H1 (cell line): ENCODE data around the gene RGS14. TPM values are rescaled to one million over a fixed set of nuclear protein-coding genes. Genes with fewer than 3 reads are reported as not detected.
A peak's percentile ranks its signal among the peaks of the same experiment; 100 is the strongest.

ENCODE experiments used
- CTCF ChIA-PET: fragments of 300-600 bp; sonication (Branson Sonifier 250); formaldehyde crosslinking; loops from one replicate; lab custom pipeline; 2021; ENCODE audit not compliant: partially characterized antibody; lab: Charles Lee
- POLR2A ChIA-PET: fragments of 300-600 bp; sonication (Branson Sonifier 250); formaldehyde crosslinking; loops from one replicate; lab custom pipeline; 2021; ENCODE audit warnings: inconsistent platforms; ENCODE audit not compliant: partially characterized antibody; lab: Charles Lee
- DNase-seq, 2 experiments: peaks; one replicate each; pipeline versions ENCODE4 v3.0.0 to v3.0.0-alpha.2; 2010 to 2022; ENCODE audit warnings: low spot score in 2 of 2, low read depth in 1 of 2, mixed read lengths in 1 of 2
- FAIRE-seq: peaks from 2 replicates; lab custom pipeline; 2011; peaks lifted over from hg19 to GRCh38; lab: Jason Lieb, UNC
- H2AFZ ChIP-seq: 2 replicates; pipeline ENCODE4 v1.8.1; 2012; ENCODE audit warnings: low read length, inconsistent platforms
- H2AK5ac ChIP-seq: 2 replicates; pipeline ENCODE4 v1.6.1; 2013; ENCODE audit warnings: low read depth, low read length
- H2BK120ac ChIP-seq: replicated peaks from 2 replicates; pipeline ENCODE3; 2013; ENCODE audit warnings: low read depth, low read length, inconsistent platforms
- H2BK12ac ChIP-seq: 2 replicates; pipeline ENCODE4 v1.6.1; 2013; ENCODE audit warnings: low read depth, low read length
- H2BK15ac ChIP-seq: 2 replicates; pipeline ENCODE4 v1.6.1; 2013; ENCODE audit warnings: low read length
- H2BK20ac ChIP-seq: 2 replicates; pipeline ENCODE4 v1.6.1; 2013; ENCODE audit warnings: low read length
- H2BK5ac ChIP-seq: 2 replicates; pipeline ENCODE4 v1.6.1; 2013; ENCODE audit warnings: low read depth, low read length
- H3K14ac ChIP-seq: 2 replicates; pipeline ENCODE4 v1.6.1; 2013; ENCODE audit warnings: inconsistent platforms; ENCODE audit not compliant: insufficient read length
- H3K18ac ChIP-seq: 2 replicates; pipeline ENCODE4 v1.6.1; 2013; ENCODE audit warnings: low read length; ENCODE audit errors: extremely low read depth
- H3K23ac ChIP-seq: 2 replicates; pipeline ENCODE4 v1.6.1; 2013; ENCODE audit warnings: inconsistent platforms; ENCODE audit not compliant: insufficient read length
- H3K23me2 ChIP-seq: 2 replicates; pipeline ENCODE4 v1.6.1; 2013; ENCODE audit warnings: low read depth, low read length
- H3K27ac ChIP-seq: 2 replicates; pipeline ENCODE4 v1.6.1; 2011; ENCODE audit warnings: low read depth, low read length, inconsistent platforms
- H3K27me3 ChIP-seq, 4 experiments: replicated peaks in 1 of 4; 1 replicate in 1 of 4; 2 replicates in 3 of 4; pipeline versions ENCODE4 v1.6.1 to v1.8.1; 2011 to 2013; ENCODE audit warnings: low read length in 3 of 4, mild to moderate bottlenecking in 3 of 4, inconsistent platforms in 2 of 4, mixed read lengths in 2 of 4, moderate library complexity in 1 of 4; ENCODE audit not compliant: control insufficient read depth in 3 of 4, insufficient read depth in 3 of 4; ENCODE audit errors: extremely low read depth in 1 of 4
- H3K36me3 ChIP-seq, 4 experiments: 2 replicates each; pipeline versions ENCODE4 v1.6.1 to v1.8.1; 2011 to 2013; ENCODE audit warnings: mild to moderate bottlenecking in 4 of 4, low read length in 3 of 4, moderate library complexity in 2 of 4, control low read depth in 1 of 4, inconsistent platforms in 1 of 4; ENCODE audit not compliant: insufficient read depth in 4 of 4, control insufficient read depth in 2 of 4
- H3K4ac ChIP-seq: replicated peaks from 2 replicates; pipeline ENCODE3; 2013; ENCODE audit warnings: low read length, low read depth, mixed read lengths, inconsistent platforms; ENCODE audit not compliant: insufficient read length
- H3K4me1 ChIP-seq, 4 experiments: replicated peaks in 1 of 4; 1 replicate in 1 of 4; 2 replicates in 3 of 4; pipeline versions ENCODE4 v1.6.1 to v1.8.1; 2011 to 2013; ENCODE audit warnings: low read length in 3 of 4, inconsistent platforms in 2 of 4, mixed read lengths in 1 of 4; ENCODE audit not compliant: insufficient read depth in 4 of 4, control insufficient read depth in 3 of 4
- H3K4me2 ChIP-seq, 2 experiments: 2 replicates each; pipeline versions ENCODE4 v1.6.1 to v1.8.1; 2011 to 2013; ENCODE audit warnings: low read depth in 2 of 2, low read length in 2 of 2, control low read depth in 1 of 2, inconsistent platforms in 1 of 2, mild to moderate bottlenecking in 1 of 2; ENCODE audit not compliant: insufficient read depth in 1 of 2
- H3K4me3 ChIP-seq, 4 experiments: fragments of 200-600, 300-600 bp in 1 of 4; sonication (generic), shearing (Covaris generic), sonication (Bioruptor Twin) in 1 of 4; 2 replicates each; pipeline versions ENCODE4 v1.5.1 to v1.8.1; 2011 to 2016; ENCODE audit warnings: low read length in 4 of 4, low read depth in 3 of 4, control low read depth in 2 of 4, inconsistent platforms in 2 of 4, mild to moderate bottlenecking in 2 of 4, mixed read lengths in 1 of 4, moderate library complexity in 1 of 4; ENCODE audit not compliant: insufficient read depth in 2 of 4; ENCODE audit errors: extremely low read depth in 1 of 4
- H3K56ac ChIP-seq: replicated peaks from 2 replicates; pipeline ENCODE3; 2013; ENCODE audit warnings: low read depth, mild to moderate bottlenecking, mixed read lengths, low read length, inconsistent platforms; ENCODE audit not compliant: insufficient read length
- H3K79me1 ChIP-seq: 2 replicates; pipeline ENCODE4 v1.6.1; 2013; ENCODE audit warnings: low read depth, low read length, control low read depth
- H3K79me2 ChIP-seq, 2 experiments: 2 replicates each; pipeline versions ENCODE4 v1.6.1 to v1.8.1; 2012 to 2013; ENCODE audit warnings: low read length in 2 of 2, mild to moderate bottlenecking in 2 of 2, inconsistent platforms in 1 of 2; ENCODE audit not compliant: insufficient read depth in 2 of 2, control insufficient read depth in 1 of 2
- H3K9ac ChIP-seq, 4 experiments: replicated peaks in 1 of 4; 1 replicate in 1 of 4; 2 replicates in 3 of 4; pipeline versions ENCODE4 v1.6.1 to v1.8.1; 2011 to 2013; ENCODE audit warnings: low read depth in 3 of 4, low read length in 3 of 4, control low read depth in 2 of 4, mild to moderate bottlenecking in 2 of 4, moderate library complexity in 2 of 4, inconsistent platforms in 1 of 4; ENCODE audit errors: extremely low read depth in 1 of 4
- H3K9me3 ChIP-seq, 2 experiments: 2 replicates each; pipeline versions ENCODE4 v1.6.1 to v1.8.1; 2012 to 2013; ENCODE audit warnings: mild to moderate bottlenecking in 2 of 2, moderate library complexity in 2 of 2, control low read depth in 1 of 2, inconsistent platforms in 1 of 2, low read depth in 1 of 2, low read length in 1 of 2, mixed read lengths in 1 of 2; ENCODE audit not compliant: insufficient read depth in 2 of 2
- H4K20me1 ChIP-seq, 2 experiments: replicated peaks in 1 of 2; 2 replicates each; pipeline versions ENCODE3 to v1.8.1; 2011 to 2013; ENCODE audit warnings: inconsistent platforms in 2 of 2, low read length in 2 of 2, mild to moderate bottlenecking in 1 of 2; ENCODE audit not compliant: insufficient read depth in 2 of 2, control insufficient read depth in 1 of 2
- H4K5ac ChIP-seq: 2 replicates; pipeline ENCODE4 v1.6.1; 2013; ENCODE audit warnings: low read length, low read depth, mixed read lengths, inconsistent platforms; ENCODE audit not compliant: insufficient read length
- H4K8ac ChIP-seq: 2 replicates; pipeline ENCODE4 v1.8.0; 2013; ENCODE audit warnings: mild to moderate bottlenecking, moderate library complexity, low read length, inconsistent platforms; ENCODE audit not compliant: insufficient read depth; ENCODE audit errors: extremely low read depth
- H4K91ac ChIP-seq: replicated peaks from 2 replicates; pipeline ENCODE3; 2013; ENCODE audit warnings: low read length, mixed read lengths, inconsistent platforms; ENCODE audit not compliant: insufficient read length
- KDM5A ChIP-seq: fragments of 200-600 bp; IDR thresholded peaks from 2 replicates; pipeline ENCODE4 v1.7.1; 2012; ENCODE audit warnings: mild to moderate bottlenecking, low read length, inconsistent platforms, mixed read lengths
- MAX ChIP-seq: IDR thresholded peaks from 2 replicates; pipeline ENCODE4 v1.6.1; 2012; ENCODE audit warnings: inconsistent platforms
- RFX5 ChIP-seq: IDR thresholded peaks from 2 replicates; pipeline ENCODE4 v1.6.1; 2011; ENCODE audit warnings: low read depth, low read length, improper control_type of control experiment, borderline replicate concordance
- SIN3A ChIP-seq, 2 experiments: IDR thresholded peaks in 1 of 2; conservative IDR thresholded peaks in 1 of 2; 2 replicates each; pipeline ENCODE4 v1.6.1; 2011 to 2012; ENCODE audit warnings: low read length in 2 of 2, improper control_type of control experiment in 1 of 2, low read depth in 1 of 2, mild to moderate bottlenecking in 1 of 2
- WGBS, 2 experiments: shearing (Covaris generic) in 1 of 2; methylation state at CpG; one replicate each; pipeline versions ENCODE4 v1.1.6 to v1.1.7; 2013 to 2015; ENCODE audit warnings: low lambda C conversion rate in 2 of 2, mixed read lengths in 2 of 2, inconsistent platforms in 1 of 2, low coverage in 1 of 2, missing lambda C conversion rate in 1 of 2; ENCODE audit not compliant: insufficient replicate concordance in 2 of 2, insufficient coverage in 1 of 2, insufficient read length in 1 of 2; ENCODE audit errors: extremely low coverage in 1 of 2, missing lambda C conversion rate in 1 of 2; 5-methylcytosine and 5-hydroxymethylcytosine counted together
- polyA plus RNA-seq, 7 experiments: library from polyadenylated mRNA; depleted of rRNA in 3 of 7; stranded (reverse) in 5 of 7; unstranded in 2 of 7; fragments of >200 nt in 5 of 7; fragments of 200-250 nt in 2 of 7; gene quantifications; 1 replicate in 5 of 7; 2 replicates in 1 of 7; 4 replicates in 1 of 7; pipeline versions ENCODE4 v1.2.1 to v1.2.3, GENCODE V29; 2011 to 2013; ENCODE audit warnings: missing spikeins in 2 of 7, mixed read lengths in 2 of 7
- total RNA-seq: library from RNA; stranded (reverse); fragmentation: NEBNext Ultra II Directional; extraction: Animal tissue kit (Norgen Biotek cat#: 25700); gene quantifications from 2 replicates; pipeline ENCODE4 v1.2.1, GENCODE V29; 2021

Gene RGS14
- total and polyA plus RNA-seq, 2 of the 8 experiments (the other 6 are each of a cell fraction or from before 2014, with no cell fraction given) = 24.4 to 46.1 TPM

GRCh38 chr5:177362292-177362609 is 4.5 kb downstream of the RGS14 start:
- no peak for DNase-seq
- Histone ChIP-seq H3K4ac (peak overlapping the region; percentile 65), H2BK120ac (peak overlapping the region; percentile 47), H3K27me3 (peaks cover 0 to 5% (median 3%) of the 10 kb centered on the region in 4 experiments; a peak in 4 of 7 replicates), H4K5ac (peak overlapping the region; percentile 13), H3K4me3 (peak overlapping the region in 3 of 4 experiments; percentile 48 to 69 (median 49); a peak in 5 of 8 replicates), H3K79me1 (no peaks in the 10 kb centered on the region), H2AK5ac (no peak overlapping the region), H3K23me2 (peaks cover 10% of the 10 kb centered on the region; the same call in 1 of the 2 replicates), H2BK5ac (0 out of 2 replicates have a peak overlapping the region, but pooled peaks have one; percentile 96), H4K91ac (peak overlapping the region; percentile 98), H3K9me3 (no peaks in the 10 kb centered on the region), H3K18ac (peak overlapping the region; percentile 44; the same call in 1 of the 2 replicates), H2AFZ (no peak overlapping the region), H2BK12ac (peak overlapping the region; percentile 87; the same call in 1 of the 2 replicates), H4K8ac (no peak overlapping the region; the same call in 1 of the 2 replicates), H3K23ac (no peak overlapping the region), H3K4me2 (peak overlapping the region; percentile 70 to 80), H2BK15ac (peak overlapping the region; percentile 1; the same call in 1 of the 2 replicates), H3K4me1 (peaks cover 2 to 22% (median 18%) of the 10 kb centered on the region in 4 experiments), H3K36me3 (no peaks in the 10 kb centered on the region), H2BK20ac (no peak overlapping the region), H3K56ac (no peak overlapping the region), H3K79me2 (no peaks in the 10 kb centered on the region), H3K14ac (no peak overlapping the region), H3K9ac (no peak overlapping the region), H4K20me1 (no peaks in the 10 kb centered on the region), H3K27ac (no peak overlapping the region)
- WGBS, 2 experiments = 30% methylated on average over 8 of the region's 8 CpGs; no CpG with 5 or more reads in 1 of the 2 experiments
- POLR2A ChIA-PET = interaction anchor here (1.0 to 3.1 kb wide), 5 partner anchors 11 to 93 kb away, joined by 3 to 25 read pairs (median 3); partner anchors contain the start of gene LMAN2
- CTCF ChIA-PET = interaction anchor here (0.6 to 15.6 kb wide), 7 partner anchors 8 to 1780 kb away, joined by 3 to 251 read pairs (median 20); partner anchors contain the start of genes LMAN2 and MXD3
- no peak for TF ChIP-seq KDM5A
- 0 out of 4 replicates have a peak, but pooled peaks of 1 of the 2 experiments have one; percentile 5 for TF ChIP-seq SIN3A (conservative IDR thresholded peaks at IDR 0.05 in 1 of 2, IDR thresholded peaks at IDR 0.05 in 1 of 2; ENCODE audit: low read depth in 1 of 2, low read length in 2 of 2)
- TF ChIP-seq RFX5 = no peak
- TF ChIP-seq MAX = peak; percentile 37; the same call in 1 of the 2 replicates
- no peak for FAIRE-seq
